Measurements from ENCODE around the gene C17orf113.
A peak's percentile ranks its signal among the peaks of the same experiment; 100 is the strongest.
"Not testable (repeated sequence)": the region's sequence is repeated elsewhere in the genome, so short reads cannot be mapped to it uniquely, and the experiment has no call there.

C17orf113 gene

GRCh38 chr17:42018339-42018738 lies 32.1 kb downstream of the C17orf113 start:
- Histone ChIP-seq H3K4me1 (ENCODE audit: insufficient read depth, poor library complexity, severe bottlenecking) (peaks cover 6% of the 10 kb centered on the region), H3K9me3 (ENCODE audit: severe bottlenecking) (no peaks in the 10 kb centered on the region), H3K4me3 (ENCODE audit: severe bottlenecking) (peak overlapping the region; percentile 91), H3K27ac (ENCODE audit: poor library complexity, severe bottlenecking) (peak overlapping the region; percentile 75), H3K27me3 (ENCODE audit: insufficient read depth, poor library complexity, severe bottlenecking) (no peaks in the 10 kb centered on the region), H3K36me3 (ENCODE audit: low read depth) (peaks cover 33% of the 10 kb centered on the region)
- ATAC-seq (ENCODE audit: low read depth) (no peak), DNase-seq (ENCODE audit: low spot score) (no peak)
- TF ChIP-seq CTCF (IDR thresholded peaks at IDR 0.05; ENCODE audit: poor library complexity, severe bottlenecking), result no peak

GRCh38 chr17:42017866-42018200 lies 32.6 kb downstream of the C17orf113 start:
- H3K9me3 ChIP-seq (ENCODE audit: severe bottlenecking), result no peaks in the 10 kb centered on the region
- H3K27me3 ChIP-seq (ENCODE audit: insufficient read depth, poor library complexity, severe bottlenecking), result no peaks in the 10 kb centered on the region
- peak overlapping the region; percentile 75 for H3K27ac ChIP-seq (ENCODE audit: poor library complexity, severe bottlenecking)
- TF ChIP-seq CTCF (IDR thresholded peaks at IDR 0.05; ENCODE audit: poor library complexity, severe bottlenecking), result no peak
- H3K4me3 ChIP-seq (ENCODE audit: severe bottlenecking), result peak overlapping the region; percentile 91
- H3K36me3 ChIP-seq (ENCODE audit: low read depth), result peaks cover 31% of the 10 kb centered on the region
- DNase-seq (ENCODE audit: low spot score), result no peak
- peaks cover 9% of the 10 kb centered on the region for H3K4me1 ChIP-seq (ENCODE audit: insufficient read depth, poor library complexity, severe bottlenecking)
- ATAC-seq (ENCODE audit: low read depth), result no peak; the same call in 1 of the 3 replicates

GRCh38 chr17:42016941-42017865 lies 33.2 kb downstream of the C17orf113 start, which contains the start of gene DNAJC7:
Gene DNAJC7 (minus strand): TSS chr17:42017439. CDS start chr17:42017416, 23 bp downstream.
- peak; percentile 87 for ATAC-seq (ENCODE audit: low read depth)
- peaks cover 11% of the 10 kb centered on the region for H3K4me1 ChIP-seq (ENCODE audit: insufficient read depth, poor library complexity, severe bottlenecking)
- peak; percentile 89 for DNase-seq (ENCODE audit: low spot score)

GRCh38 chr17:42016411-42016831 lies 34.0 kb downstream of the C17orf113 start:
- Histone ChIP-seq H3K4me3 (ENCODE audit: severe bottlenecking) (peak overlapping the region; percentile 91), H3K9me3 (ENCODE audit: severe bottlenecking) (no peaks in the 10 kb centered on the region), H3K27me3 (ENCODE audit: insufficient read depth, poor library complexity, severe bottlenecking) (no peaks in the 10 kb centered on the region), H3K27ac (ENCODE audit: poor library complexity, severe bottlenecking) (peak overlapping the region; percentile 75), H3K36me3 (ENCODE audit: low read depth) (peaks cover 22% of the 10 kb centered on the region), H3K4me1 (ENCODE audit: insufficient read depth, poor library complexity, severe bottlenecking) (peaks cover 18% of the 10 kb centered on the region)
- DNase-seq (ENCODE audit: low spot score) (no peak), ATAC-seq (ENCODE audit: low read depth) (no peak)
- no peak for TF ChIP-seq CTCF (IDR thresholded peaks at IDR 0.05; ENCODE audit: poor library complexity, severe bottlenecking)

More at GRCh38 chr17:42016941-42017865, 33.2 kb downstream of the C17orf113 start, which contains the start of gene DNAJC7:
- Histone ChIP-seq H3K4me3 (ENCODE audit: severe bottlenecking) (peak within 1 kb of the TSS; percentile 91), H3K27me3 (ENCODE audit: insufficient read depth, poor library complexity, severe bottlenecking) (no peaks in the 10 kb centered on the region), H3K9me3 (ENCODE audit: severe bottlenecking) (no peaks in the 10 kb centered on the region), H3K27ac (ENCODE audit: poor library complexity, severe bottlenecking) (peak within 1 kb of the TSS; percentile 75), H3K36me3 (ENCODE audit: low read depth) (peaks cover 25% of the 10 kb centered on the region)
- TF ChIP-seq CTCF (IDR thresholded peaks at IDR 0.05; ENCODE audit: poor library complexity, severe bottlenecking), result no peak

GRCh38 chr17:42013740-42014139 lies 36.7 kb downstream of the C17orf113 start:
- H3K36me3 ChIP-seq (ENCODE audit: low read depth), result peaks cover 36% of the 10 kb centered on the region
- not testable (repeated sequence) for DNase-seq (ENCODE audit: low spot score); ATAC-seq (ENCODE audit: low read depth); H3K27me3 ChIP-seq (ENCODE audit: insufficient read depth, poor library complexity, severe bottlenecking); H3K9me3 ChIP-seq (ENCODE audit: severe bottlenecking); H3K4me3 ChIP-seq (ENCODE audit: severe bottlenecking)
- peak overlapping the region; percentile 79 for H3K27ac ChIP-seq (ENCODE audit: poor library complexity, severe bottlenecking)
- H3K4me1 ChIP-seq (ENCODE audit: insufficient read depth, poor library complexity, severe bottlenecking), result peaks cover 34% of the 10 kb centered on the region

GRCh38 chr17:42012363-42012762 lies 38.0 kb downstream of the C17orf113 start:
- H3K4me3 ChIP-seq (ENCODE audit: severe bottlenecking); H3K27me3 ChIP-seq (ENCODE audit: insufficient read depth, poor library complexity, severe bottlenecking); DNase-seq (ENCODE audit: low spot score); ATAC-seq (ENCODE audit: low read depth); H3K9me3 ChIP-seq (ENCODE audit: severe bottlenecking): not testable (repeated sequence)
- peak overlapping the region; percentile 79 for H3K27ac ChIP-seq (ENCODE audit: poor library complexity, severe bottlenecking)
- H3K36me3 ChIP-seq (ENCODE audit: low read depth), result peaks cover 37% of the 10 kb centered on the region
- peaks cover 34% of the 10 kb centered on the region for H3K4me1 ChIP-seq (ENCODE audit: insufficient read depth, poor library complexity, severe bottlenecking)

Data from RWPE2 (cell line).